ENCODE measurements around the gene TRMT6. TPM values are rescaled to one million over a fixed set of nuclear protein-coding genes. Genes with fewer than 3 reads are reported as not detected.
A peak's percentile ranks its signal among the peaks of the same experiment; 100 is the strongest.

TRMT6 gene
- total RNA-seq (2022) (30.0 and 35.5 TPM in 2 replicates), Bru-seq, nascent RNA (percentile 90 among the genes with signal in this experiment), BruChase-seq, experiment 1, labeled RNA remaining after a 2-hour chase (percentile 94 among the genes with signal in this experiment), BruChase-seq, experiment 2, labeled RNA remaining after a 6-hour chase (percentile 92 among the genes with signal in this experiment)
- long read RNA-seq, transcript TRMT6-201 (11 exons, 2,327 nt): major isoform, 93 of 112 reads
- long read RNA-seq, partial matches to known transcripts: 4 of 112 reads
- long read RNA-seq, other reads (novel, unspliced or antisense): 13 of 112 reads

DNA sequence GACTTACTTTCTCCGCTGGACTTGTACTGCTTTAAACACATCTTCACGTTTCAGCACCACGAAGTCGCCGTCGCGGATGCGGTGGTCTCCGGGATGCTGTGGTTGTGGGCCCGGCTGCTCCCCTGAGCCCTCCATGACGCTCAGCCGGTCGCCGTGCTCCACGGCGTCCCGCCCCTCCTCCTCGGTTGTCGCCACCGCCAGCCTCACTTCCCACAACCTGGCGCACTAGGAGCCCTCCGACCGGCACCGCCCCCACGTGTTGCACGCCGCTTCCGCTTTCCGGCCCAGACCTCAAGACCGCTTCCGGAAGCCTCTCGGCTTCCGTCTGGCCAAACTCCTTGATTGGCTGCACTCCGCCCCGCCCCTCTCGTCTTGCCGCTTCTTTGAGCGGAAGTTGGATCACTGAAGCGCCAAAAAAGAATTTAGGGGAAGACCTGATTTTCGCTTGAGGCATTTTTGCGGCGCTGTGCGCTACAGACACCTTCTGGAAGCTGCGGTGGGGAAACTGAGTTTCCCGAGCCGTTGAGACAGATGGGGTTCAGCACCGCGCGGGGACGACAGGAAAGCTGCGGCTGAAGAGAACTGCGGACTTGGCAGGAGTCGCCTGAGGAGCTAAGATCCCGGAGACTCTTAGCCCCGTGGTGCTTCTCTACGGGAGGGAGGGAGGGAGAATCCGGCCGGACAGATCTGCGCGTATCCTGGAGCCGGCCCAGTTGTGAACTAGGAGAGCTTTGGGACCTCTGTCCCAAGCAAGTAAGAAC, at the start of gene TRMT6, which contains the start of gene MCM8:
TRMT6 (minus strand) TSS at position 263 of the 761 bp plus-strand sequence; CDS start at position 135, 128 bp downstream.
MCM8 (plus strand) TSS at position 382 of the 761 bp plus-strand sequence. CDS start 1,364 bp downstream, outside the sequence.
- Mint-ChIP-seq H3K27ac (ENCODE audit: unreplicated experiment) (peak within 1 kb of the TSS; percentile 86), H3K9me3 (ENCODE audit: unreplicated experiment) (no peaks in the 10 kb centered on the region), H3K4me3 (ENCODE audit: unreplicated experiment) (peak within 1 kb of the TSS; percentile 99), H3K36me3 (ENCODE audit: insufficient read depth, unreplicated experiment) (peaks cover 49% of the 10 kb centered on the region), H3K4me1 (ENCODE audit: low read depth, unreplicated experiment) (no peaks in the 10 kb centered on the region), H3K27me3 (ENCODE audit: insufficient read depth, unreplicated experiment) (no peaks in the 10 kb centered on the region)
- BruUV-seq (replicated peaks): no TSS peak
- Histone ChIP-seq H3K27me3 (replicated peaks; ENCODE audit: control insufficient read depth, insufficient read depth, low read length) (no peaks in the 10 kb centered on the region), H3K9me3 (no peaks in the 10 kb centered on the region), H3K4me3 (ENCODE audit: low read depth, low read length) (peak within 1 kb of the TSS; percentile 60), H3K4me1 (peaks cover 15% of the 10 kb centered on the region), H3K36me3 (ENCODE audit: control insufficient read depth, insufficient read depth, low read length) (peaks cover 4% of the 10 kb centered on the region; the same call in 1 of the 2 replicates)
- intact Hi-C loops (cut with micrococcal nuclease; ENCODE audit: unreplicated experiment): loop anchor here (1.0 to 5.0 kb wide), 3 partner anchors 53 to 421 kb away; no protein-coding TSS in a partner anchor
- DNase-seq: peak; percentile 98 to 99
- ChIA-PET CTCF (interaction anchor here (0.5 to 1.7 kb wide), 6 partner anchors 36 to 421 kb away, joined by 3 to 7 read pairs (median 3); no protein-coding TSS in a partner anchor), POLR2A (interaction anchor here (0.5 to 1.0 kb wide), 3 partner anchors 57 to 421 kb away, joined by 7 to 8 read pairs (median 8); no protein-coding TSS in a partner anchor)
- TF ChIP-seq CTCF (IDR thresholded peaks at IDR 0.05; ENCODE audit: insufficient read depth in 1 of 2, low read depth in 1 of 2, low read length in 1 of 2, severe bottlenecking in 1 of 2, unreplicated experiment in 1 of 2): no peak

DNA sequence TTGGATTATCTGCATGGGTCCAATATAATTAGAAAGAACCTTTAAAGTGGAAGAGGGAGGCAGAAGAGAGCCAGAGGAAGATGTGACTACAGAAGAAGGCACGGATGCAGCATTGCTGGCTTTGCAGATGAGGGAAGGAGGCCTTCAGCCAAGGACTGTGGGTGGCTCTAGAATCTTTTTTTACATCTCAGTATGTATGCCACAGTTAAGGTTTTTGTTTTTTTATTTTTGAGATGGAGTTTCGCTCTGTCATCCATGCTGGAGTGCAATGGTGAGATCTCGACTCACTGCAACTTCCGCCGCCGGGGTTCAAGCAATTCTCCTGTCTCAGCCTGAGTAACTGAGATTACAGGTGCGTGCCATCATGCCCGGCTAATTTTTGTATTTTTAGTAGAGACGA, 49.5 kb upstream of the TRMT6 start:
- H3K27ac Mint-ChIP-seq (ENCODE audit: unreplicated experiment): no peak overlapping the region
- POLR2A ChIA-PET: no interaction called here
- no peak overlapping the region for H3K4me3 Mint-ChIP-seq (ENCODE audit: unreplicated experiment)
- Histone ChIP-seq H3K36me3 (ENCODE audit: control insufficient read depth, insufficient read depth, low read length) (peaks cover 2% of the 10 kb centered on the region; the same call in 1 of the 2 replicates), H3K4me3 (ENCODE audit: low read depth, low read length) (no peak overlapping the region), H3K27me3 (replicated peaks; ENCODE audit: control insufficient read depth, insufficient read depth, low read length) (no peaks in the 10 kb centered on the region), H3K9me3 (no peaks in the 10 kb centered on the region), H3K4me1 (no peaks in the 10 kb centered on the region)
- no peaks in the 10 kb centered on the region for H3K4me1 Mint-ChIP-seq (ENCODE audit: low read depth, unreplicated experiment)
- no peaks in the 10 kb centered on the region for H3K9me3 Mint-ChIP-seq (ENCODE audit: unreplicated experiment)
- intact Hi-C loops (cut with micrococcal nuclease; ENCODE audit: unreplicated experiment): no loop called here
- peaks cover 28% of the 10 kb centered on the region for H3K36me3 Mint-ChIP-seq (ENCODE audit: insufficient read depth, unreplicated experiment)
- CTCF ChIA-PET: no interaction called here
- no TSS peak for BruUV-seq (replicated peaks)
- H3K27me3 Mint-ChIP-seq (ENCODE audit: insufficient read depth, unreplicated experiment): no peaks in the 10 kb centered on the region
- no peak for TF ChIP-seq CTCF (IDR thresholded peaks at IDR 0.05; ENCODE audit: insufficient read depth in 1 of 2, low read depth in 1 of 2, low read length in 1 of 2, severe bottlenecking in 1 of 2, unreplicated experiment in 1 of 2)
- no peak for DNase-seq

DNA sequence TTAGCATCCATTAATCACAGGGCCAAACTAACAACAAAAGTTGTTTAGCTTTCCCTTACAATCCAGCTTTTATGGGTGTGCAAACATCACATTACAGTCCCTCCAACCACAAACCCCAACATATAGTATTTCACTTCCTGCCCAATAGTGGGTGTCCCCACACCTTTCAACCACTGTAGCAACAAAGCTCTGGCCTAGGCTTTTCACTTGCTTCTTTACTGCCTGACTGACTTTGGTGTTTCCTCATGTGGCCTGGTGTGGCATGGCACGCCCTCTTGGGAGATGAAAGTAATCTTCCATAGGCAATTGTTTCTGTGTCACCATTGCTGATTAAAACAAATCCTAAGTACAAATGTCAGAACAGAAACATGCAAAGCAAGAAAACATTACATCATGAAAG, 46.4 kb upstream of the TRMT6 start:
- TF ChIP-seq CTCF (IDR thresholded peaks at IDR 0.05; ENCODE audit: insufficient read depth in 1 of 2, low read depth in 1 of 2, low read length in 1 of 2, severe bottlenecking in 1 of 2, unreplicated experiment in 1 of 2): no peak
- DNase-seq: peak in 1 of 2 experiments; percentile 42
- H3K9me3 Mint-ChIP-seq (ENCODE audit: unreplicated experiment): no peaks in the 10 kb centered on the region
- ChIA-PET POLR2A (no interaction called here), CTCF (no interaction called here)
- H3K4me3 Mint-ChIP-seq (ENCODE audit: unreplicated experiment): no peak overlapping the region
- peaks cover 35% of the 10 kb centered on the region for H3K36me3 Mint-ChIP-seq (ENCODE audit: insufficient read depth, unreplicated experiment)
- intact Hi-C loops (cut with micrococcal nuclease; ENCODE audit: unreplicated experiment): no loop called here
- H3K36me3 ChIP-seq (ENCODE audit: control insufficient read depth, insufficient read depth, low read length): peaks cover 2% of the 10 kb centered on the region; the same call in 1 of the 2 replicates
- peaks cover 2% of the 10 kb centered on the region for H3K4me1 ChIP-seq
- no peak overlapping the region for H3K27ac Mint-ChIP-seq (ENCODE audit: unreplicated experiment)
- H3K4me1 Mint-ChIP-seq (ENCODE audit: low read depth, unreplicated experiment): no peaks in the 10 kb centered on the region
- no peaks in the 10 kb centered on the region for H3K9me3 ChIP-seq
- H3K4me3 ChIP-seq (ENCODE audit: low read depth, low read length): no peak overlapping the region
- H3K27me3 Mint-ChIP-seq (ENCODE audit: insufficient read depth, unreplicated experiment): no peaks in the 10 kb centered on the region
- no TSS peak for BruUV-seq (replicated peaks)
- no peaks in the 10 kb centered on the region for H3K27me3 ChIP-seq (replicated peaks; ENCODE audit: control insufficient read depth, insufficient read depth, low read length)

All from Caco-2 (cell line).